Stimulated activated memory B cell treated with anti-CD40 and anti-IgM and Interleukin-4, amounts not matched to agents 10 μg/mL and 1 μg/mL and 100 μg/mL, for 72 hours (primary cell): Measurements from ENCODE around the gene CPNE4.

Source experiments
- ATAC-seq: fragments of 150-1000 bp; cut with Tn5 transposase; 2 replicates; pipeline ENCODE4 v1.10.0; 2021
- H3K27ac Mint-ChIP-seq: one replicate; pipeline ENCODE4 v1.8.0; 2022; ENCODE audit warnings: mild to moderate bottlenecking, mixed read lengths
- H3K27me3 Mint-ChIP-seq: one replicate; pipeline ENCODE4 v1.8.0; 2022; ENCODE audit warnings: mixed read lengths
- H3K36me3 Mint-ChIP-seq: one replicate; pipeline ENCODE4 v1.8.0; 2022; ENCODE audit warnings: mixed read lengths
- H3K4me1 Mint-ChIP-seq: one replicate; pipeline ENCODE4 v1.8.0; 2022; ENCODE audit warnings: mixed read lengths
- H3K4me3 Mint-ChIP-seq: one replicate; pipeline ENCODE4 v1.8.0; 2022; ENCODE audit warnings: mild to moderate bottlenecking, moderate library complexity, mixed read lengths
- H3K9me3 Mint-ChIP-seq: one replicate; pipeline ENCODE4 v1.8.0; 2022; ENCODE audit warnings: mixed read lengths

Gene CPNE4

GRCh38 chr3:131831608-131832007, 203.2 kb downstream of the CPNE4 start:
- Mint-ChIP-seq H3K4me1 (no peaks in the 10 kb centered on the region), H3K9me3 (peaks cover 4% of the 10 kb centered on the region), H3K36me3 (no peaks in the 10 kb centered on the region), H3K27ac (no peak overlapping the region), H3K4me3 (no peak overlapping the region), H3K27me3 (no peaks in the 10 kb centered on the region)
- no peak for ATAC-seq

GRCh38 chr3:131821191-131821762, 213.5 kb downstream of the CPNE4 start:
- Mint-ChIP-seq H3K27me3 (no peaks in the 10 kb centered on the region), H3K27ac (no peak overlapping the region), H3K9me3 (no peaks in the 10 kb centered on the region), H3K4me3 (no peak overlapping the region), H3K4me1 (no peaks in the 10 kb centered on the region), H3K36me3 (no peaks in the 10 kb centered on the region)
- ATAC-seq: no peak

- no peaks in the 10 kb centered on the region for H3K9me3 Mint-ChIP-seq
- H3K27ac Mint-ChIP-seq: no peak overlapping the region
- no peaks in the 10 kb centered on the region for H3K27me3 Mint-ChIP-seq
- no peaks in the 10 kb centered on the region for H3K4me1 Mint-ChIP-seq
- ATAC-seq: no peak
- no peak overlapping the region for H3K4me3 Mint-ChIP-seq
- no peaks in the 10 kb centered on the region for H3K36me3 Mint-ChIP-seq
These were observed 215.3 kb downstream of the CPNE4 start for GRCh38 chr3:131819381-131820055.

GRCh38 chr3:131812433-131812832, 222.4 kb downstream of the CPNE4 start:
- H3K27ac Mint-ChIP-seq: no peak overlapping the region
- no peaks in the 10 kb centered on the region for H3K9me3 Mint-ChIP-seq
- ATAC-seq: no peak
- no peak overlapping the region for H3K4me3 Mint-ChIP-seq
- no peaks in the 10 kb centered on the region for H3K36me3 Mint-ChIP-seq
- no peaks in the 10 kb centered on the region for H3K4me1 Mint-ChIP-seq
- H3K27me3 Mint-ChIP-seq: peaks cover 11% of the 10 kb centered on the region

GRCh38 chr3:131811481-131811880, 223.3 kb downstream of the CPNE4 start:
- H3K36me3 Mint-ChIP-seq: no peaks in the 10 kb centered on the region
- no peak overlapping the region for H3K4me3 Mint-ChIP-seq
- no peaks in the 10 kb centered on the region for H3K9me3 Mint-ChIP-seq
- H3K27ac Mint-ChIP-seq: no peak overlapping the region
- no peaks in the 10 kb centered on the region for H3K4me1 Mint-ChIP-seq
- no peak for ATAC-seq
- peaks cover 19% of the 10 kb centered on the region for H3K27me3 Mint-ChIP-seq

- Mint-ChIP-seq H3K4me1 (no peaks in the 10 kb centered on the region), H3K27me3 (peaks cover 20% of the 10 kb centered on the region), H3K9me3 (no peaks in the 10 kb centered on the region), H3K36me3 (no peaks in the 10 kb centered on the region), H3K4me3 (no peak overlapping the region), H3K27ac (no peak overlapping the region)
- ATAC-seq: no peak
These were observed 227.0 kb downstream of the CPNE4 start for GRCh38 chr3:131807822-131808221.

GRCh38 chr3:131806736-131807135, 228.1 kb downstream of the CPNE4 start:
- Mint-ChIP-seq H3K4me1 (no peaks in the 10 kb centered on the region), H3K27me3 (peaks cover 25% of the 10 kb centered on the region), H3K36me3 (no peaks in the 10 kb centered on the region), H3K9me3 (no peaks in the 10 kb centered on the region), H3K4me3 (no peak overlapping the region), H3K27ac (no peak overlapping the region)
- no peak for ATAC-seq

- Mint-ChIP-seq H3K27ac (no peak overlapping the region), H3K9me3 (no peaks in the 10 kb centered on the region), H3K4me3 (no peak overlapping the region), H3K27me3 (peaks cover 33% of the 10 kb centered on the region), H3K36me3 (no peaks in the 10 kb centered on the region), H3K4me1 (no peaks in the 10 kb centered on the region)
- no peak for ATAC-seq
These were observed 230.2 kb downstream of the CPNE4 start for GRCh38 chr3:131804565-131805133.

- no peak overlapping the region for H3K4me3 Mint-ChIP-seq
- H3K9me3 Mint-ChIP-seq: no peaks in the 10 kb centered on the region
- ATAC-seq: no peak
- no peak overlapping the region for H3K27ac Mint-ChIP-seq
- H3K36me3 Mint-ChIP-seq: no peaks in the 10 kb centered on the region
- peaks cover 22% of the 10 kb centered on the region for H3K27me3 Mint-ChIP-seq
- H3K4me1 Mint-ChIP-seq: no peaks in the 10 kb centered on the region
These were observed 231.7 kb downstream of the CPNE4 start for GRCh38 chr3:131803113-131803512.

- ATAC-seq: no peak
- Mint-ChIP-seq H3K27ac (no peak overlapping the region), H3K9me3 (no peaks in the 10 kb centered on the region), H3K27me3 (peaks cover 19% of the 10 kb centered on the region), H3K4me3 (no peak overlapping the region), H3K4me1 (no peaks in the 10 kb centered on the region), H3K36me3 (no peaks in the 10 kb centered on the region)
These were observed 232.8 kb downstream of the CPNE4 start for GRCh38 chr3:131802029-131802428.

GRCh38 chr3:131801566-131801965, 233.2 kb downstream of the CPNE4 start:
- Mint-ChIP-seq H3K27me3 (peaks cover 18% of the 10 kb centered on the region), H3K9me3 (no peaks in the 10 kb centered on the region), H3K4me1 (peaks cover 4% of the 10 kb centered on the region), H3K36me3 (no peaks in the 10 kb centered on the region), H3K27ac (no peak overlapping the region), H3K4me3 (no peak overlapping the region)
- no peak for ATAC-seq

GRCh38 chr3:131797776-131798175, 237.0 kb downstream of the CPNE4 start:
- Mint-ChIP-seq H3K36me3 (no peaks in the 10 kb centered on the region), H3K9me3 (no peaks in the 10 kb centered on the region), H3K27me3 (peaks cover 40% of the 10 kb centered on the region), H3K27ac (no peak overlapping the region), H3K4me1 (peaks cover 22% of the 10 kb centered on the region), H3K4me3 (no peak overlapping the region)
- no peak for ATAC-seq

GRCh38 chr3:131796558-131797198, 238.1 kb downstream of the CPNE4 start:
- no peaks in the 10 kb centered on the region for H3K36me3 Mint-ChIP-seq
- no peaks in the 10 kb centered on the region for H3K9me3 Mint-ChIP-seq
- ATAC-seq: peak; percentile 73
- no peak overlapping the region for H3K27ac Mint-ChIP-seq
- H3K4me3 Mint-ChIP-seq: no peak overlapping the region
- peaks cover 34% of the 10 kb centered on the region for H3K27me3 Mint-ChIP-seq
- H3K4me1 Mint-ChIP-seq: peaks cover 22% of the 10 kb centered on the region

- Mint-ChIP-seq H3K4me1 (peaks cover 22% of the 10 kb centered on the region), H3K4me3 (no peak overlapping the region), H3K27me3 (peaks cover 28% of the 10 kb centered on the region), H3K27ac (no peak overlapping the region), H3K9me3 (no peaks in the 10 kb centered on the region), H3K36me3 (no peaks in the 10 kb centered on the region)
- no peak for ATAC-seq
These were observed 238.7 kb downstream of the CPNE4 start for GRCh38 chr3:131796111-131796510.

GRCh38 chr3:131795390-131796090, 239.3 kb downstream of the CPNE4 start:
- no peak overlapping the region for H3K27ac Mint-ChIP-seq
- H3K4me3 Mint-ChIP-seq: no peak overlapping the region
- H3K4me1 Mint-ChIP-seq: peaks cover 22% of the 10 kb centered on the region
- H3K27me3 Mint-ChIP-seq: peaks cover 27% of the 10 kb centered on the region
- H3K36me3 Mint-ChIP-seq: no peaks in the 10 kb centered on the region
- peak; percentile 55 for ATAC-seq
- no peaks in the 10 kb centered on the region for H3K9me3 Mint-ChIP-seq
